Endothelial cell of umbilical vein (primary cell): ENCODE results near the gene PPM1L. TPM values are rescaled to one million over a fixed set of nuclear protein-coding genes. Genes with fewer than 3 reads are reported as not detected.

Experiments used
- BruUV-seq: library from RNA; stranded (reverse); fragments of 400-500 nt; replicated peaks from 2 replicates; lab custom pipeline; 2021; lab: Mats Ljungman, UMichigan
- CTCF ChIA-PET: fragments of 300-600, 350-600 bp; sonication (Branson Sonifier 250); formaldehyde crosslinking; loops from one replicate; lab custom pipeline; 2021; ENCODE audit warnings: antibody characterized with exemption, inconsistent platforms; lab: Charles Lee
- POLR2A ChIA-PET: fragments of 300-600, 350-600 bp; sonication (Branson Sonifier 250); formaldehyde crosslinking; loops from one replicate; lab custom pipeline; 2021; ENCODE audit warnings: antibody characterized with exemption, inconsistent platforms; lab: Charles Lee
- DNase-seq: peaks from one replicate; pipeline ENCODE4 v3.0.0-alpha.2; 2011; ENCODE audit warnings: low read depth, low spot score
- FAIRE-seq: peaks from 2 replicates; lab custom pipeline; 2011; peaks lifted over from hg19 to GRCh38; lab: Jason Lieb, UNC
- H2AFZ ChIP-seq: 2 replicates; pipeline ENCODE4 v1.6.0; 2012; ENCODE audit warnings: low read depth, low read length, control low read depth, inconsistent platforms
- H3K27ac ChIP-seq: 2 replicates; pipeline ENCODE4 v1.5.1; 2011; ENCODE audit warnings: low read depth, mild to moderate bottlenecking, control low read depth, low read length, moderate library complexity; ENCODE audit not compliant: insufficient read depth
- H3K27me3 ChIP-seq, 2 experiments: 2 replicates each; pipeline versions ENCODE4 v1.6.0 to v1.6.1; 2011; ENCODE audit warnings: low read length in 2 of 2, mixed read lengths in 1 of 2; ENCODE audit not compliant: control insufficient read depth in 2 of 2, insufficient read depth in 2 of 2
- H3K36me3 ChIP-seq, 2 experiments: 2 replicates in 1 of 2; 3 replicates in 1 of 2; pipeline ENCODE4 v1.5.1; 2011; ENCODE audit warnings: low read length in 2 of 2, mild to moderate bottlenecking in 1 of 2, moderate library complexity in 1 of 2; ENCODE audit not compliant: control insufficient read depth in 2 of 2, insufficient read depth in 2 of 2; ENCODE audit errors: extremely low read depth in 1 of 2
- H3K4me1 ChIP-seq: 3 replicates; pipeline ENCODE4 v1.5.1; 2011; ENCODE audit warnings: mild to moderate bottlenecking, low read length; ENCODE audit not compliant: control insufficient read depth, insufficient read depth; ENCODE audit errors: extremely low read depth
- H3K4me2 ChIP-seq: 2 replicates; pipeline ENCODE4 v1.6.1; 2011; ENCODE audit warnings: low read length, control low read depth, mixed read lengths; ENCODE audit not compliant: insufficient read depth
- H3K4me3 ChIP-seq, 3 experiments: fragments of 200-600 bp in 1 of 3; sonication (generic), shearing (Covaris generic) in 1 of 3; replicated peaks in 1 of 3; 2 replicates each; pipeline ENCODE4 v1.5.1; 2011 to 2016; ENCODE audit warnings: control low read depth in 3 of 3, low read length in 3 of 3, mild to moderate bottlenecking in 2 of 3, inconsistent platforms in 1 of 3, low read depth in 1 of 3, moderate library complexity in 1 of 3; ENCODE audit not compliant: insufficient read depth in 1 of 3
- H3K79me2 ChIP-seq: 2 replicates; pipeline ENCODE4 v1.6.0; 2012; ENCODE audit warnings: low read length, inconsistent platforms; ENCODE audit not compliant: control insufficient read depth, insufficient read depth
- H3K9ac ChIP-seq: replicated peaks from 2 replicates; pipeline ENCODE3; 2011; ENCODE audit warnings: low read length, control low read depth; ENCODE audit not compliant: insufficient read depth; ENCODE audit errors: extremely low read depth
- H3K9me1 ChIP-seq: replicated peaks from 3 replicates; pipeline ENCODE4 v1.6.0; 2011; ENCODE audit warnings: mild to moderate bottlenecking, low read length; ENCODE audit not compliant: control insufficient read depth, insufficient read depth; ENCODE audit errors: extremely low read depth
- H3K9me3 ChIP-seq: replicated peaks from 2 replicates; pipeline ENCODE4 v1.5.1; 2012; ENCODE audit warnings: low read length, inconsistent platforms; ENCODE audit not compliant: control insufficient read depth, insufficient read depth
- H4K20me1 ChIP-seq: replicated peaks from 2 replicates; pipeline ENCODE3; 2011; ENCODE audit warnings: mild to moderate bottlenecking, low read length; ENCODE audit not compliant: control insufficient read depth, insufficient read depth; ENCODE audit errors: extremely low read depth
- FOS ChIP-seq: IDR thresholded peaks from 2 replicates; pipeline ENCODE4 v1.6.1; 2011; ENCODE audit warnings: mild to moderate bottlenecking, low read length, moderate library complexity, borderline replicate concordance; ENCODE audit not compliant: insufficient read depth
- GATA2 ChIP-seq: IDR thresholded peaks from 2 replicates; pipeline ENCODE4 v1.7.0; 2011; ENCODE audit warnings: low read depth, mild to moderate bottlenecking, moderate library complexity, mixed read lengths, low read length; ENCODE audit not compliant: insufficient read length, insufficient read depth
- MAX ChIP-seq: IDR thresholded peaks from 2 replicates; pipeline ENCODE4 v1.6.1; 2011; ENCODE audit not compliant: insufficient read depth, insufficient read length
- MYC ChIP-seq: IDR thresholded peaks from one replicate; pipeline ENCODE4 v1.6.1; 2011; ENCODE audit warnings: mild to moderate bottlenecking, low read depth, low read length
- POLR2A ChIP-seq: IDR thresholded peaks from 2 replicates; pipeline ENCODE4 v1.6.1; 2012; ENCODE audit warnings: low read depth, mild to moderate bottlenecking, control low read depth, low read length
- dilution Hi-C: fragments of 300-500 bp; cut with MboI; formaldehyde crosslinking; loops from one replicate; pipeline ENCODE4 v1.15.0; 2019; ENCODE audit warnings: low sequenced_read_pairs; ENCODE audit not compliant: extremely low pct_ligation_motif_present
- intact Hi-C: fragments of 100-400 bp; cut with micrococcal nuclease; formaldehyde crosslinking; loops from one replicate; pipeline ENCODE4 v1.10.0; 2022
- polyA plus RNA-seq, 4 experiments: library from polyadenylated mRNA; depleted of rRNA in 3 of 4; stranded (reverse) in 3 of 4; unstranded in 1 of 4; fragments of >200 nt; gene quantifications; 2 replicates each; pipeline versions ENCODE4 v1.2.1 to v1.2.3, GENCODE V29; 2011 to 2012; ENCODE audit warnings: missing spikeins in 1 of 4
- total RNA-seq: library from RNA; stranded (reverse); gene quantifications from 2 replicates; pipeline ENCODE4 v1.2.3, GENCODE V29; 2021

Gene PPM1L
- total and polyA plus RNA-seq, 2 donors (not counting 3 experiments of a cell fraction or from before 2014, with no cell fraction given) = 0.63 to 2.9 TPM

GRCh38 chr3:160852856-160853255 is 96.8 kb downstream of the PPM1L start:
- Histone ChIP-seq H3K9ac (no peak overlapping the region), H3K27ac (no peak overlapping the region), H3K9me1 (no peaks in the 10 kb centered on the region), H3K36me3 (no peaks in the 10 kb centered on the region), H3K4me1 (peaks cover 7% of the 10 kb centered on the region), H2AFZ (no peak overlapping the region), H3K9me3 (no peaks in the 10 kb centered on the region), H3K79me2 (no peaks in the 10 kb centered on the region), H4K20me1 (no peaks in the 10 kb centered on the region), H3K27me3 (no peaks in the 10 kb centered on the region), H3K4me3 (no peak overlapping the region), H3K4me2 (no peak overlapping the region)
- no peak for DNase-seq
- TF ChIP-seq GATA2 (no peak), MYC (no peak), POLR2A (no peak)
- ChIA-PET POLR2A (no interaction called here), CTCF (no interaction called here)
- no TSS peak for BruUV-seq
- no peak for FAIRE-seq
- intact Hi-C loops (no loop called here), dilution Hi-C loops (no loop called here)

GRCh38 chr3:160856450-160856849 is 100.4 kb downstream of the PPM1L start:
- Histone ChIP-seq H3K36me3 (no peaks in the 10 kb centered on the region), H3K27ac (no peak overlapping the region), H3K4me2 (no peak overlapping the region), H3K4me3 (no peak overlapping the region), H3K4me1 (peaks cover 5% of the 10 kb centered on the region), H3K9me1 (no peaks in the 10 kb centered on the region), H4K20me1 (no peaks in the 10 kb centered on the region), H3K79me2 (no peaks in the 10 kb centered on the region), H2AFZ (no peak overlapping the region), H3K9me3 (no peaks in the 10 kb centered on the region), H3K27me3 (no peaks in the 10 kb centered on the region), H3K9ac (no peak overlapping the region)
- CTCF ChIA-PET = no interaction called here
- BruUV-seq = no TSS peak
- no peak for TF ChIP-seq MYC
- no peak for TF ChIP-seq POLR2A
- TF ChIP-seq MAX = no peak
- TF ChIP-seq GATA2 = no peak
- TF ChIP-seq FOS = no peak
- FAIRE-seq = no peak
- dilution Hi-C loops = no loop called here
- POLR2A ChIA-PET = no interaction called here
- intact Hi-C loops = no loop called here
- no peak for DNase-seq
